GM18505 (cell line): ENCODE measurements around the gene KIRREL3.

Experiments used
- ATAC-seq: cut with Tn5 transposase; IDR thresholded peaks from one replicate; pipeline ENCODE4 v1.9.1; 2021; ENCODE audit not compliant: unreplicated experiment
- POLR2A ChIP-seq: IDR thresholded peaks from 4 replicates; pipeline ENCODE4 v1.6.1; 2011; ENCODE audit warnings: borderline replicate concordance; ENCODE audit not compliant: insufficient read depth, insufficient read length; ENCODE audit errors: extremely low read depth

Gene KIRREL3

GRCh38 chr11:126459691-126460281 lies 540.8 kb downstream of the KIRREL3 start:
- no peak for TF ChIP-seq POLR2A
- ATAC-seq: no peak

DNA sequence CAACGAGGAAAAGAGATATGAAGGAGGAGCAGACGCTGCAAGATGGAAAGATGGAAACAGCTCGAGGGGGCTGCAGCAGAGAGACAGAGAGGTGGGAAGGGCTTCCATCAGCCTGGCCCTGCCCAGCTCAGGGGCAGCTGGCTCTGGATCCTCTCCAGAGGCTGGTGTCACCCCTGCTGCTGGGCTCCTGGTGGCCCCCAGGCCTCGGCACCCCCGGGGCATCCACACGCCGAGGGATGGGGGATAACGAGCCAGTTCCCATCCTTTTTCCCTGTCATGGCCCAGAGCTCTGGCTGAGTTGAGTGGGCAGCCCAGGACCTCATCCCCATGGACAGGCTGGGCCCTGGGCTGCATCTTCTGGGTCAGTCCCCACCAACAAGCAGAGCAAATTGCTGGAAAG lies 542.8 kb downstream of the KIRREL3 start:
- no peak for TF ChIP-seq POLR2A
- ATAC-seq: no peak

DNA sequence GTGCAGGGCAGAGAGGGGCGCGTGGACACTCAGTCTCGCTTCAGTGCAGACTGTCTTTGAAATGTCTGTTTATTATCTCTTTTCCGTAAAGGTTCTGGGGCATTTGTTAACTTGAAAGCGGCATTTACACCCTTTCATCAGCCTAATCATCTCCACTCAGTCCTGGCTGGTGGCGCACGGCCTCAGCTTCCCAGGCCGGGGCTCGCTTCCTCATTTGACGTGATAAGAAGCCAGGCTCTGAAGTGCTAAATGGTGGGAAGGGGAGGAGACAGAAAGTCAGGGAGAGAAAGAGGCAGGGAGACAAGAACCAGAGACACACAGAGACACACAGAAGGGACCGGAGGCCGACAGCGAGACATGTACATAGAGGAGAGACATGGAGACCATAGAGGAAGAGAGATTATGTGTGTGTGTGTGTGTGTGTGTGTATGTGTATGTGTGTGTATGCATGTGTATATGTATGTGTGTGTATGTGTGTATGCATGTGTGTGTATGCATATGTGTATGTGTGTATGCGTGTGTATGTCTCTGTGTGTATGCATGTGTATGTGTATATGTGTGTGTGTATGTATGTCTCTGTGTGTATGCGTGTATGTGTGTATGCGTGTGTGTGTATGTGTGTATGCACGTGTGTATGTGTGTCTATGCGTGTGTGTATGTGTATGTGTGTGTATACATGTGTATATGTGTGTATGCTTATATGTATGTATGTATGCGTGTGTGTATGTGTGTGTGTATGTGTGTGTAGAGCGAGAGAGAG lies 543.6 kb downstream of the KIRREL3 start:
- no peak for ATAC-seq
- no peak for TF ChIP-seq POLR2A

GRCh38 chr11:126456089-126456488 lies 544.5 kb downstream of the KIRREL3 start:
- TF ChIP-seq POLR2A: no peak
- no peak for ATAC-seq

DNA sequence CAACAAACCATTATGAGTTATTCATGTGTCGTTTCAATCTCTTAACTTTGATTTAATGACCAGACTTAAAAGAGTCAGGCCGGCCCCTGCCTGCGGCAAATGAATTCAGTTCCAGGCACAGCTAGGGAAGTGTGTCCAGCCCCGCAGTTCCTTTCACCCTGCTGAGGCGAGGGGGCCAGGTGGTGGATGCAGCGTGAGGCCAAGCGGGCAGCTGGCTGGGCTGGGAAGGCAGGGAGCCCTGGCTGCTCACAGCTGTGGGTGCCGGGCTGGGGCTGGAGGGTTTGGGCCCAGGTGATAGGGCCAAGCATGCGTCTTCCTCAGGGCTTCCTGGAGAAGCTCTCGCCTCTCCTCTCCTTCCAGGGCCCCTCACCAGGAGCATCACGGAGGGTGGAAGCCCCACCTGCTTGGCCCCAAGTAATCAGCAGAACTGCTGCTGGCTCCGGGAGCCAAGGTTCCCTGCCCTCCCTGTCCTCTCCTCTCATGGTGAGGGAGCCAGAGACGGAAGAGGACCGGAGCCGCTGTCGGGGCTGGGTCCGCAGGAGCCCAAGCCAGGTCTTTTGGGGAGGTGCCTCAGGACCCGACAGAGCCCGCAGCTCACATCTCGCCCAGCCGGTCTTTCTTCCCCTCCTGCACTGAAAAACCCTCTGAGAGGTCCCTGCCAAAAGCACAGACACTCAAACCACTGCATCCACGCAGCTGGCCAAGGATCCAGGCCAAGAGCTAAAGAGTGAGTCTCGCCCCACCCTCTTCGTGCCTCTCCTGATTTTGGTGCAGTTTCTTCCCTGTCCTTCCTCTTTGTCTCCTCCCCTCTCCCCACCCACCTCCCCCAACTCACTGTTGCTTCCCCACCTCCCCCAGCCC lies 548.1 kb downstream of the KIRREL3 start:
- no peak for ATAC-seq
- TF ChIP-seq POLR2A: no peak

DNA sequence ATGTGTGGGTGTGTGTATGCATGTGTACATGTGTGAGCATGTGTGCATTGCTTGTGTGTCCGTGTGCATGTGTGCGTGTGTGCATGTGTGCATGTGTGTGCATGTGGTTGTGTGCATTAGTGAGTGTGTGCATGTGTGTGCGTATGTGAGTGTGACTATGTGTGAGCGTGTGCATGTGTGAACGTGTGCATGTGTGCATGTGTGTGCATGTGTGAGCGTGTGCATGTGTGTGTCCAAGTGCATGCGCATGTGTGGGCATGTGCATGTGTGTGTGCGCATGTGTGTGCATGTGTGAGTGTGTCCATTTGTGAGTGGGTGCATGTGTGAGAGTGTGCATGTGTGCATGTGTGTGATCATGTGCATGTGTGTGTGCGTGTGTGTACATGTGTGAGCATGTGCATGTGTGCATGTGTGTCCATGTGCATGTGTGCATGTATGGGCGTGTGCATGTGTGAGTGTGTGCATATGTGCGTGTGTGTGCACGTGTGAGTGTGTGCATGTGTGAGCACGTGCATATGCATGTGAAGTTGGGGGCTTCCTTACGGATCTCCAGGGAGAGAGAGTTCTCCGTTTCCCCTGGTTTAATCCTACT lies 549.3 kb downstream of the KIRREL3 start:
- no peak for TF ChIP-seq POLR2A
- no peak for ATAC-seq

GRCh38 chr11:126450806-126451205 lies 549.8 kb downstream of the KIRREL3 start:
- TF ChIP-seq POLR2A: no peak
- ATAC-seq: no peak

DNA sequence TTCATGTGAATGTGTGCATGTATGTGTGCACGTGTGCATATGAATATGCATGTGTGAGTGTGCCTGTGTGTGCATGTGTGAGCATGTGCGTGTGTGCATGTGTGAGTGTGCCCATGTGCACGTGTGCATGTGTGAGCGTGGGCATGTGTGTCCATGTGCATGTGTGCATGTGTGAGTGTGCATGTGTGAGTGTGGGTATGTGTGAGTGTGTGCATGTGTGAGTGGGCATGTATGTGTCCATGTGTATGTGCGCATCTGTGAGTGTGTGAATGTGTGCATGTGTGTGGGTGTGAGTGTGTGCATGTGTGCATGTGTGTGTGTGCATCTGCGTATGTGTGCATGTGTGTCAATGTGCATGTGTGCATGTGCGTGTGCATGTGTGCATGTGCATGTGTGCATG lies 550.4 kb downstream of the KIRREL3 start:
- TF ChIP-seq POLR2A: no peak
- ATAC-seq: no peak

DNA sequence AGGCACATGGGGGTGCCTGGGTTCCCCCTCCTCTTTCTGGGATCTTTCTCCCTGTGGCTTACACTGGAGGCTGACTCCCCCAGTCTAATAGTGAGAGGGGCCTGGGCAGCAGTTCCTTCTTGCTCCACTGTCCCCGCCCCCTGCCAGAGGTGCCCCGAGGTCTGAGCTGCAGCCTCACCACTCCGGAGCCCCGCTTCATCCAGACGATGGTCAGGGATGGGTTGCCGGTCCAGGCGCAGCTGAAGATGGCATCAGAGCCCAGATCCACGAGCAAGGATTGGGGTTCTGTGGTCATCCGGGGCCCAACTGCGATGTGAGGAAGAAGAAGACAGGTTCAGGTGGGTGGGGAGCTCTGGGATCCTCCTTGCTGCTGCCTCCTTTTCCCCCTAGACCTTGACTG lies 554.0 kb downstream of the KIRREL3 start:
- no peak for TF ChIP-seq POLR2A
- ATAC-seq: no peak

DNA sequence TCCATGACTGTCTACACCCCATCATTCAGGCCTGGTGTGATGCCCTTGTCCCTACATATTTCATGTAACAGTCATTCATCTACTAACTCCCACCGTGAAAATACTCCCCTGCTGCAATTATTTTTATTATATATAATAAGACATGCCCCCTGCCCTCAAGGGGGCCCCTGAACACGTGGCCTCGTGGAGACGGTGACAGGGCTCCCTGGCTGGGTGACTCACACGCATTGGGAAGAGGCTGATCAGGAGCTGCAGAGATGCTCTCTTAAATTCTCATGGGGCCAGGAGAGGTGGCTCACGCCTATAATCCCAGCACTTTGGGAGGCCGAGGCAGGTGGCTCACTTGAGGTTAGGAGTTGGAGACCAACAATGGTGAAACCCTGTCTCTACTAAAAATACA lies 556.5 kb downstream of the KIRREL3 start:
- ATAC-seq: no peak
- no peak for TF ChIP-seq POLR2A

- ATAC-seq: no peak
These were observed 557.5 kb downstream of the KIRREL3 start for GRCh38 chr11:126443120-126443519.

GRCh38 chr11:126440792-126441514 lies 559.6 kb downstream of the KIRREL3 start:
- no peak for TF ChIP-seq POLR2A
- ATAC-seq: peak; percentile 68

More at GRCh38 chr11:126443120-126443519, 557.5 kb downstream of the KIRREL3 start:
- TF ChIP-seq POLR2A: no peak

DNA sequence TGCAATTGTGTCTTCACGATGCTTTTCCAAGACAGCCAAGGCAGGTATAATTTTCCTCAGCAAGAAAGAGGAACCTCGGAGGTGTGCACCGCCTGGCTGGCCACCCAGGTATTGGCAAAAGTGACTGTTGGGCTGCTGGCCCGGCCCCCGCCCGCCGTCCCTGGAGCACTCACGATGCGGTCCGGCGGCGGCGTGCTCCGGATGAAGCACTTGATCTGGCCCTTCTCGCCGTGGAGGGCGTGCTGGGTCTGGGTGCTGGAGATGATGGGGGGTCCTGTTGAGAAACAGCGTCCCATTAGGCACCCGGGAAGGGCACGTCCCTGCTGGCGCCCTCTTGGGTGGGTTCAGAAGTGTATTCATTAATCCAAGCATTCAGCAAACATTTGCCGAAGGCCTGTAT lies 560.3 kb downstream of the KIRREL3 start:
- TF ChIP-seq POLR2A: no peak
- ATAC-seq: no peak
